B cell (primary cell): ENCODE measurements around the gene RBMS3. TPM values are rescaled to one million over a fixed set of nuclear protein-coding genes. Genes with fewer than 3 reads are reported as not detected.

Experiments used
- ATAC-seq: fragments of 200-7000 bp; cut with Tn5 transposase; one replicate; pipeline ENCODE4 v1.10.0; 2021; ENCODE audit warnings: low read depth, mild to moderate bottlenecking, moderate number of reproducible peaks, moderate library complexity
- CTCF ChIA-PET: fragments of 350-600 bp; sonication (Branson Sonifier 250); formaldehyde crosslinking; loops from one replicate; lab custom pipeline; 2021; ENCODE audit warnings: antibody characterized with exemption, inconsistent platforms; lab: Charles Lee
- POLR2A ChIA-PET: fragments of 350-600 bp; sonication (Branson Sonifier 250); formaldehyde crosslinking; loops from one replicate; lab custom pipeline; 2021; ENCODE audit warnings: antibody characterized with exemption; lab: Charles Lee
- DNase-seq: peaks from one replicate; pipeline ENCODE4 v3.0.0; 2013
- H2AFZ ChIP-seq: 2 replicates; pipeline ENCODE4 v1.6.1; 2012; ENCODE audit warnings: mild to moderate bottlenecking, low read depth, low read length; ENCODE audit not compliant: insufficient read depth, poor library complexity, severe bottlenecking
- H3K27ac ChIP-seq, 2 donors: 1 replicate in 1 of 2; 2 replicates in 1 of 2; pipeline ENCODE4 v1.5.1; 2012 to 2013; ENCODE audit warnings: low read length in 2 of 2, mild to moderate bottlenecking in 2 of 2, moderate library complexity in 1 of 2
- H3K27me3 ChIP-seq, 4 experiments: fragments of 200-600 bp in 1 of 4; sonication (generic) in 1 of 4; replicated peaks in 1 of 4; 1 replicate in 2 of 4; 2 replicates in 2 of 4; pipeline versions ENCODE4 v1.6.1 to v1.7.0; 2013 to 2016; ENCODE audit warnings: low read length in 3 of 4, mild to moderate bottlenecking in 2 of 4, mixed read lengths in 1 of 4, moderate library complexity in 1 of 4; ENCODE audit not compliant: insufficient read depth in 4 of 4, control insufficient read depth in 3 of 4; ENCODE audit errors: control extremely low read depth in 1 of 4
- H3K36me3 ChIP-seq, 2 experiments: replicated peaks in 1 of 2; 1 replicate in 1 of 2; 2 replicates in 1 of 2; pipeline versions ENCODE4 v1.6.1 to v1.7.1; 2013; ENCODE audit warnings: low read length in 1 of 2; ENCODE audit not compliant: insufficient read depth in 2 of 2, control insufficient read depth in 1 of 2; ENCODE audit errors: control extremely low read depth in 1 of 2, extremely low read depth in 1 of 2
- H3K4me1 ChIP-seq, 2 donors: fragments of 200-600 bp in 1 of 2; sonication (generic) in 1 of 2; 1 replicate in 1 of 2; 2 replicates in 1 of 2; pipeline versions ENCODE4 v1.5.1 to v1.6.1; 2013 to 2017; ENCODE audit warnings: low read length in 2 of 2; ENCODE audit not compliant: control insufficient read depth in 2 of 2, insufficient read depth in 2 of 2
- H3K4me2 ChIP-seq: replicated peaks from 2 replicates; pipeline ENCODE3; 2012; ENCODE audit warnings: mild to moderate bottlenecking, low read depth, low read length; ENCODE audit not compliant: poor library complexity, severe bottlenecking
- H3K4me3 ChIP-seq, 5 experiments: fragments of 200-600 bp in 1 of 5; sonication (generic) in 1 of 5; 1 replicate in 3 of 5; 2 replicates in 2 of 5; pipeline versions ENCODE4 v1.5.1 to v1.7.0; 2011 to 2016; ENCODE audit warnings: low read length in 4 of 5, mild to moderate bottlenecking in 4 of 5, low read depth in 2 of 5, control low read depth in 1 of 5, moderate library complexity in 1 of 5; ENCODE audit not compliant: insufficient read depth in 1 of 5; ENCODE audit errors: control extremely low read depth in 1 of 5, extremely low read depth in 1 of 5
- H3K79me2 ChIP-seq: fragments of 200-600 bp; sonication (generic); one replicate; pipeline ENCODE4 v1.6.0; 2016; ENCODE audit warnings: low read length; ENCODE audit not compliant: control insufficient read depth, insufficient read depth
- H3K9ac ChIP-seq: fragments of 200-600 bp; sonication (generic); 2 replicates; pipeline ENCODE4 v1.6.1; 2017; ENCODE audit warnings: mild to moderate bottlenecking, low read length, moderate library complexity
- H3K9me3 ChIP-seq, 3 donors: one replicate each; pipeline versions ENCODE4 v1.6.1 to v1.7.1; 2013; ENCODE audit warnings: low read length in 2 of 3; ENCODE audit not compliant: control insufficient read depth in 2 of 3, insufficient read depth in 1 of 3; ENCODE audit errors: control extremely low read depth in 1 of 3
- H4K20me1 ChIP-seq: 2 replicates; pipeline ENCODE4 v1.6.0; 2012; ENCODE audit warnings: mild to moderate bottlenecking, low read length; ENCODE audit not compliant: insufficient read depth, control insufficient read depth, poor library complexity, severe bottlenecking
- H3K27ac Mint-ChIP-seq: one replicate; pipeline ENCODE4 v1.8.0; 2021; ENCODE audit warnings: mixed read lengths
- H3K27me3 Mint-ChIP-seq: one replicate; pipeline ENCODE4 v1.8.0; 2021; ENCODE audit warnings: mixed read lengths
- H3K4me1 Mint-ChIP-seq: one replicate; pipeline ENCODE4 v1.8.0; 2021; ENCODE audit warnings: mixed read lengths
- H3K4me3 Mint-ChIP-seq: one replicate; pipeline ENCODE4 v1.8.0; 2021; ENCODE audit warnings: mixed read lengths
- H3K9me3 Mint-ChIP-seq: one replicate; pipeline ENCODE4 v1.8.0; 2022; ENCODE audit warnings: mixed read lengths; ENCODE audit not compliant: insufficient read depth
- CTCF ChIP-seq: fragments of 200-600 bp; IDR thresholded peaks from one replicate; pipeline ENCODE4 v1.8.0; 2022; ENCODE audit warnings: antibody characterized with exemption, mild to moderate bottlenecking
- EZH2 ChIP-seq: IDR thresholded peaks from 2 replicates; pipeline ENCODE4 v1.6.1; 2012; ENCODE audit warnings: borderline replicate concordance, low read depth, mild to moderate bottlenecking, moderate library complexity, low read length; ENCODE audit not compliant: insufficient read depth, poor library complexity, severe bottlenecking
- WGBS: methylation state at CpG from one replicate; pipeline ENCODE4 v1.1.5; 2013; ENCODE audit warnings: missing lambda C conversion rate; ENCODE audit not compliant: insufficient coverage; 5-methylcytosine and 5-hydroxymethylcytosine counted together
- intact Hi-C: fragments of 100-400 bp; cut with micrococcal nuclease; formaldehyde crosslinking; loops from one replicate; pipeline ENCODE4 v1.10.0; 2022
- polyA plus RNA-seq: library from polyadenylated mRNA; depleted of rRNA; stranded (reverse); fragments of >200 nt; gene quantifications from 2 replicates; pipeline ENCODE4 v1.2.3, GENCODE V29; 2012
- total RNA-seq, 2 donors: library from RNA; stranded (reverse); fragments of 120-200 nt in 1 of 2; gene quantifications; 1 replicate in 1 of 2; 2 replicates in 1 of 2; pipeline versions ENCODE4 v1.2.3 to v1.2.4, GENCODE V29; 2013 to 2022

Gene RBMS3
- total and polyA plus RNA-seq, 2 donors (not counting 1 experiment from before 2014, with no cell fraction given): not detected

- Histone ChIP-seq H3K4me1 (no peaks in the 10 kb centered on the region), H3K4me3 (no peak overlapping the region), H3K4me2 (no peak overlapping the region), H3K27ac (no peak overlapping the region), H3K27me3 (no peaks in the 10 kb centered on the region), H3K9me3 (no peaks in the 10 kb centered on the region), H3K9ac (no peak overlapping the region), H3K36me3 (no peaks in the 10 kb centered on the region), H2AFZ (no peak overlapping the region), H3K79me2 (no peaks in the 10 kb centered on the region), H4K20me1 (no peaks in the 10 kb centered on the region)
- Mint-ChIP-seq H3K4me1 (no peaks in the 10 kb centered on the region), H3K4me3 (no peak overlapping the region), H3K27ac (no peak overlapping the region), H3K9me3 (no peaks in the 10 kb centered on the region), H3K27me3 (no peaks in the 10 kb centered on the region)
- no CpG with 5 or more reads among the region's 2 CpGs for WGBS
- TF ChIP-seq EZH2: no peak
- no peak for TF ChIP-seq CTCF
- no peak for DNase-seq
- ATAC-seq: no peak
- intact Hi-C loops: no loop called here
- ChIA-PET CTCF (no interaction called here), POLR2A (no interaction called here)
Observed at GRCh38 chr3:29605845-29606244, 325.0 kb downstream of the RBMS3 start.

GRCh38 chr3:29606416-29606815 lies 325.5 kb downstream of the RBMS3 start:
- DNase-seq (no peak), ATAC-seq (no peak)
- Histone ChIP-seq H3K27ac (no peak overlapping the region), H4K20me1 (no peaks in the 10 kb centered on the region), H3K4me1 (no peaks in the 10 kb centered on the region), H3K79me2 (no peaks in the 10 kb centered on the region), H3K36me3 (no peaks in the 10 kb centered on the region), H3K4me3 (no peak overlapping the region), H3K9me3 (no peaks in the 10 kb centered on the region), H2AFZ (no peak overlapping the region), H3K9ac (no peak overlapping the region), H3K4me2 (no peak overlapping the region), H3K27me3 (no peaks in the 10 kb centered on the region)
- H3K27ac Mint-ChIP-seq: no peak overlapping the region
- H3K27me3 Mint-ChIP-seq: no peaks in the 10 kb centered on the region
- POLR2A ChIA-PET: no interaction called here
- no peaks in the 10 kb centered on the region for H3K9me3 Mint-ChIP-seq
- TF ChIP-seq CTCF (no peak), EZH2 (no peak)
- CTCF ChIA-PET: no interaction called here
- intact Hi-C loops: no loop called here
- H3K4me3 Mint-ChIP-seq: no peak overlapping the region
- no peaks in the 10 kb centered on the region for H3K4me1 Mint-ChIP-seq
